NCI-H1417 (cell line): Measurements from ENCODE around the gene HDLBP.
A peak's percentile ranks its signal among the peaks of the same experiment; 100 is the strongest.

ENCODE experiments used
- DNase-seq, 3 experiments: peaks; one replicate each; lab custom pipeline; 2025; lab: John Stamatoyannopoulos, UW

HDLBP gene

GRCh38 chr2:241228860-241229516 lies 86.5 kb downstream of the HDLBP start:
- no peak for DNase-seq

- DNase-seq = no peak
Observed at GRCh38 chr2:241228081-241228859, 87.2 kb downstream of the HDLBP start.

GRCh38 chr2:241227594-241227993 lies 87.9 kb downstream of the HDLBP start:
- DNase-seq = no peak

- DNase-seq = no peak
Observed at GRCh38 chr2:241226723-241227572, 88.5 kb downstream of the HDLBP start.

- no peak for DNase-seq
Observed at GRCh38 chr2:241225983-241226382, 89.5 kb downstream of the HDLBP start.

- no peak for DNase-seq
Observed at GRCh38 chr2:241225545-241225944, 89.9 kb downstream of the HDLBP start.

GRCh38 chr2:241224851-241225438 lies 90.5 kb downstream of the HDLBP start:
- no peak for DNase-seq

GRCh38 chr2:241224018-241224850 lies 91.2 kb downstream of the HDLBP start:
- DNase-seq = no peak

GRCh38 chr2:241223211-241224017 lies 92.1 kb downstream of the HDLBP start:
- DNase-seq = peak in 1 of 3 experiments; percentile 4

- DNase-seq = no peak
Observed at GRCh38 chr2:241219856-241220356, 95.6 kb downstream of the HDLBP start.

GRCh38 chr2:241219030-241219382 lies 96.5 kb downstream of the HDLBP start:
- DNase-seq = no peak

GRCh38 chr2:241218131-241219029 lies 97.1 kb downstream of the HDLBP start:
- DNase-seq = peak in 2 of 3 experiments; percentile 41 to 59

GRCh38 chr2:241217320-241218031 lies 98.0 kb downstream of the HDLBP start:
- DNase-seq = peak in 2 of 3 experiments; percentile 61 to 76

GRCh38 chr2:241216211-241216761 lies 99.2 kb downstream of the HDLBP start:
- DNase-seq = no peak

- DNase-seq = no peak
Observed at GRCh38 chr2:241215421-241215820, 100.1 kb downstream of the HDLBP start.

- DNase-seq = no peak
Observed at GRCh38 chr2:241214766-241215165, 100.7 kb downstream of the HDLBP start.

GRCh38 chr2:241214209-241214608 lies 101.3 kb downstream of the HDLBP start:
- no peak for DNase-seq

GRCh38 chr2:241213567-241213966 lies 101.9 kb downstream of the HDLBP start:
- DNase-seq = no peak
